GM19238 (cell line): Measurements from ENCODE around the gene UMAD1.

ENCODE experiments used
- DNase-seq: peaks from one replicate; pipeline ENCODE4 v3.0.0; 2011; ENCODE audit warnings: low spot score; ENCODE audit not compliant: insufficient read length

Gene UMAD1

DNA sequence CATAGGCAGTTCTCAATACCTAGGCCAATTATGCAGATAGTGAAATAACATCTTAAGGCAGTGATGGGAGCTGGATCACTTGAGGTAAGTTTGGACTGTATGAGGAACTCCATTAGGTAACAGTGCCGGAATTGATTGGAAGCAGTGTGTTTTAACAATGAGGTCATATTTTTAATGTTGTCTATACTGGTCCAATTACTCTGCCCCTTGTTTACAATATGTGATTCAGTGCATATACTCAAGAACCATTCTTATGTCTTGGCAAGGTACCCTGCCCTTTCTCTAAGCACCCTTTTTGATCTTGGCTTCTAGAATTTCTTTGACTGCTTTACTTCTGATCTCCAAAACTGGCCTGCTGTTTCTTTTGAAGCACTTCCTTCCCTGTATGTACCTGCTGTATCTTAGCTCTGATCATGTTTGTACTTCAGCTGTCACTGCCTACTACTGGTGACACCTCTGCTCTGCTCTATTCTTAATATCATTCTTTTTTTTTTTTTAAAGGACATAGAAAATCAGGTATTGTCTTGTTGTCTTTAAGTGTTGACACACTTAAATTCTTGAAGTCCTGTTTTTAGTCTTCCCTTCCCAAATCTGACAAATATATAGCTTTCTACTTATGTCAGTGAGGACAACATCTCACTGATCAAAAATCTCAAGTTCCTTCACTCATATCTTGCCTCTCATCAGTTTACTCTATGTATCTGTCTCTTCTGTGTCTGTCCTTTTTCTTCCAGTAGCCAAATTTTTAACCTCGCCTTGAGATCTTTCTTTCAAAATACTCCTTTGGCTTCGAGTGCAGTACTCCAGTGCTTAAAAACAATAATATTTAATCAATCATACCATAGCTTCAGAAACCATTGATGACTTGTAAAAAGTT, 124.2 kb downstream of the UMAD1 start:
- no peak for DNase-seq

- no peak for DNase-seq
Observed at GRCh38 chr7:7765422-7765821, 124.9 kb downstream of the UMAD1 start.

DNA sequence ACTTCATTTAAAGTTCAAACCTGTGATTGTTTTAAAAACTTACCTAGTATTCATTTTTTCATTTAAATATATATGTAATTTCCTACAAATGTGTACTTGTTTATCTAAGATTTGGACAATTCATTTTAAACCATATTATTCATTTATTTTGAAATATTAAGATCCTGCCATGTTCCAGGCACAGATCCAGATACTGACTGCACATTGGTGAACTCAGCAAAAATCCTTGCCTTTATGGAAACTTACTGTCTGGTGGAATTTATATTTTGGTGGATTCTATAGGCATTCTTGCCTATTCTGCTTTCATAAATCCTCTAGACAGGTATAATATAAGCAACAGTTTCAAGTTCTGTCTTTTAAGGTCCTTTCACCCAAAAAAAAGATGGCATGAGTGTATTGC, 126.1 kb downstream of the UMAD1 start:
- no peak for DNase-seq

DNA sequence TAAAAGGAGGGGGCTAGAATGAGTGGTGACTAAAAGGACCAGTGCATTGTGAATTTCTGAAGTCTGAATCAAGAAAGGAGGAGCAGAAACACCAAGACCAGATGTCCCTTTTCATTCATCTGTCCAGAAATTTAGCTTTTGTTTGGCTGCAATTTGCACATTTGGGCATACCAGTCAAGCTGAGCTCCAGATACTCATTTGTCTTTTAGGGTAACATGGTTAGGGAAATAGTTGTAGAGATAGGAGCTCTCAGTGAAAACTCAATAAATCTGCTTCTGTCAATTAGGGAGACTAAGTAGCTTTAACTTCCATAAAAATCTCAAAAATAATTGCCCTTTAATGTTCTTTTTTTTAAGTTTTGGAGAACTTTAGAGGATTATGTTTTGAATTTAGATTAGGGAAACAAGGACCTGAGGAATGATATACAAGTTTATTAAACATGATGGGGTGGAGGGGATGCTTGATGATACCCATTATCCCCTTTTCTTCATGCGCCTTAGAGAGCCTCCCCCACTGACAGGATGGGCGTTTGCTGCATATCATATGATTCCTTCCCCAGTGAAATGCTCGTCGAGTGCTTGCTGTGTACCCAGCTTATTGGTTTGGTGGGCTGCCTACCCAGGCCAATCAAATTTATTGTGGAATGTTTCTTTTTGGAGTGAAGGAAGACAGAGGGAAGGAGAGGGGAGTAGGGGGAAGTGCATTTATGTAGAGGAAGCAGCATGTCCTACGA, 128.6 kb downstream of the UMAD1 start:
- no peak for DNase-seq

DNA sequence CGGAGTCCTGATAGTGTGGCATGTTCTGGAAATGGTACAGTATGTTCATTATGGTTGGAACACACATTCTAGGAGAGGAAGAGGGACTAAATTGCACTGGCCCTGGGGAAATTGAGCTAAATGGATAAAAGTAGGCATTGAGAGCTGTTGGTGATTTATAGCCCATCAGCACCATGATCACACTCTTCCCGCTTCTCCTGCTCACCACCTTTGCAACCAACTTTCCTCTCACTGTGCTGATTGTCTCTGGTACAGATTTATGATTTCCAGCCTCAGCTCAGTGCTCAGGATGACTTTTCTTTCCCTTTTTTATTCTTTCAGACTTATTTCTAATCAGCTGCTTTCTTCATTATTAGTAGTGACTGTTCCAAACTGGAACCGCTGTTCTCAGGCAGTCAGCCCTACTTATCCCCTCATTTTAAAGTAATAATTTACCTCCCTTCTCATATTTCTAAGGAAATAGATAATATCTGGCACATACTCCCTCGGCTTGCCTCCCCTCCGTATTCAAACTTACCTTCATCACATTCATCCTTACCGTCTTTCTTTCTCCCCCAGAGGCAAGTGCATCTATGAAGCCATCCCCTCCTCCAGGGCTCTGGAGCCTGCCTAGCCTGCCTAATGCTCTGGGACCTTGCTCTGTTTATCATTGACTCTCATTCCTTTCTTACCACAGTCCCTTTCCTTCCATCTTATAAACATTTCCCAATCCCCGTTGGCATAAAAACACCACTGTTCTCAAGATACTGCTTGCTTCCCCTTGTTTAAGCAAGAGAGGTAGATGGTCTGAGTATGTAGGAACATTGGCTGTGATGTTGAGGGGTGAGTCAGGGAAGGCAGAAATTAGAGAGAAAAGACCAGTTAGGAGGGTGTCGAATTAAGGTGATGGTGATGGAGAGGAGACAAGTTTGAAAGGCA, 129.4 kb downstream of the UMAD1 start:
- DNase-seq, result no peak

GRCh38 chr7:7771452-7771851, 130.9 kb downstream of the UMAD1 start:
- no peak for DNase-seq

GRCh38 chr7:7772397-7772821, 131.9 kb downstream of the UMAD1 start:
- DNase-seq, result no peak

GRCh38 chr7:7773334-7774309, 133.1 kb downstream of the UMAD1 start:
- DNase-seq, result no peak

- no peak for DNase-seq
Observed at GRCh38 chr7:7779888-7780287, 139.3 kb downstream of the UMAD1 start.

DNA sequence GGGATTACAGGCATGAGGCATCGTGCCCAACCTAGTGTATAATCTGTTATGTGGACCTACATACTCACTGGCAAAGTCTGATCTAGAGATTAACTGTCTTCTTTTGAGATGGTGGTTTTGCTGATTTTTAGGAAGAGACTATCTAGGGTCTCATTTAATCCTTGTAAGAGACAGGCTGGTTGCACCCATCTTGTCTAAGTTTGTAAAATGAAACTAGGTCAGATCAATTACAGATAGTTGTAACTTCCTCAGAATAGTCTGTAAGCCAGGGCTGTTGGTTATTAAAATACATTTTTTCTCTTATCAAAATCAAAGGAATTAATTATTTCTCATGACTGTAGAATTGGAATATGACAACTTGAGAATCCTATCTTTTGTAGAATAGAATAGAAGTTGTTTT, 142.4 kb downstream of the UMAD1 start:
- no peak for DNase-seq

- no peak for DNase-seq
Observed at GRCh38 chr7:7785344-7785973, 144.9 kb downstream of the UMAD1 start.

DNA sequence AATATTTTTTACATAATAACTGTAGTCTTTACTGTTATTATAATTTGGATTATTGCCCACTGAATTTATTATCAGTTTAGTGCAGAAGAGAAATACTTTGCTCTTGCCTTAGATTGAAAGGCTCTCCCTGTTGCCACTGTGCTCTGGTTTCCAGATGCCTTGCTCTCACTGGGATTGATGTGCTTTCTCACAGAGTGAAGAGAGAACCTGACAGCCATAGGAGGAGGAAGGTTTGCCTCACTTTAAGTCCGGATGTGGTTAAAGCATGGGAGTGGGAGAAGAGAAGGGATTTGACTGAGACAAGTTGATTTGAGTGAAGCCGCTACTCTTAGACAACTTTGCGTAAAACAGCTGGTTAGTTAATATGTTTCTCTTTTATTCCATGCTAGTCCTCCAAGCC, 146.0 kb downstream of the UMAD1 start:
- no peak for DNase-seq

DNA sequence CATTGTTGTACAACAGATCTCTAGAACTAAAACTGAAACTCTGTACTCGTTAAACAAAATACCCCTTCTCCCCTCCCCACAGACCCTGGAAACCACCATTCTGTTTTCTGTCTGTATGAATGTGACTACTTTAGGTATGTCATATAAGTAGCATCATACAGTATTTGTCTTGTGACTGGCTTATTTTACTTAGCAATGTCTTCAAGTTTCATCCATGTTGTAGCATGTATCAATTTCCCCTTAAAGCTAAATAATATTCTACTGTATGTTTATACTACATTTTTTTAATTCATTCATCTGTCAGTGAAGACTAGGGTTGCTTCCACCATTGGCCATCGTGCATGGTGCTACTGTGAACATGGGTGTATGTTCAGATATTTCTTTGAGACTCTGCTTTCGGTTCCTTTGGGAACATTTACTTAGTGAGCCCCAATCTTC, 149.0 kb downstream of the UMAD1 start:
- DNase-seq, result no peak

DNA sequence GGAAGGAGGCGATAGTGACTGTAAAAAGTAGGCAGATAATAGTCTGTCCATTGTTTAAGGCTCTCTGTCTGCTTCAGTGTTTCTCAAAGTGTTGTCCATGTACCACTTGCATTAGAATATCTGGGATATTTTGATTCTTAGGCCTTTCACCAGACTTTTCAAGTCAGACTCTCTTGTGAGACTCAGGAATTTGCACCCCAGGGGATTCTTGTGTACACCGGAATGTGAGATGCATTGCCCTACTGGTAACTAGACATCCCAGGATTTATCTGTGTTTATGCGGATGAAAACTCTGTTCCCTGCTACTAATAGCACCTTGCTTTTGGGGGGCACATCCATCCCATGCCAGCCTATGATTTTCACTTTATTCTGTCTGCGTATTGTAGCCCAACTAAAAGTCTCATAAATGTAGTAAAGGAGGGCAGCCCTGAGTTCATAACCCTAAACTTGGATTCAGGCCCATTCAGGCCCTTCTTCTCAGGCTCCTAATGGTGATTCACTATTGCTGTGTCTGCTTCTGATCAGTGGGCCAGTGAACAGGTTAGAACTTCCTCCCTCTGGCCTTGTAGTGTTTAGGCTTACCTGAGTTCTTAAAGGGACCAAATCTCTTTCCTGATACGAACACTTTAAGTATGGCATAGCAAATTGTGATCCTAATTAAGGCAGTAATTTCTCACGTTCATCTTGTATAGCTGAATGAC, 149.6 kb downstream of the UMAD1 start:
- no peak for DNase-seq

GRCh38 chr7:7791523-7791922, 151.0 kb downstream of the UMAD1 start:
- no peak for DNase-seq

GRCh38 chr7:7792056-7792455, 151.5 kb downstream of the UMAD1 start:
- DNase-seq, result no peak

DNA sequence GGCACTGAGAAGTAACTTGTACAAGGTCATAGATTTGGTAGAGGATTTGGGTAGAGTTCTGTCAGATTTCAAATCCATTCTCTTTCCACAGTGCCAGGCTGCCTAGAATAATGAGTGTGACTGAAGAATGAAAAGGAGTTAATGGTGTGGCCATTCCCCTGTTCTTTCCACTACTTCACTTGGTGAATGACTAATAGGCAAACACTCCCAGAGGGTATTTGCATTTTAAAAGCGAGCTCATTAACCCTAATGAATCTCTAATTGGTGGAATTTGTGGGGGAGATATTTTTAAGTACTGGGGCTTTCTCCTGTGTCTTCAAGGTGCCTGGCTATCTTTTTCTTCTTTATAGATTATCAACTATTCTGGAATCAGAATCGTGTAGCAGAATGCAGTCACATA, 152.7 kb downstream of the UMAD1 start:
- DNase-seq, result no peak

DNA sequence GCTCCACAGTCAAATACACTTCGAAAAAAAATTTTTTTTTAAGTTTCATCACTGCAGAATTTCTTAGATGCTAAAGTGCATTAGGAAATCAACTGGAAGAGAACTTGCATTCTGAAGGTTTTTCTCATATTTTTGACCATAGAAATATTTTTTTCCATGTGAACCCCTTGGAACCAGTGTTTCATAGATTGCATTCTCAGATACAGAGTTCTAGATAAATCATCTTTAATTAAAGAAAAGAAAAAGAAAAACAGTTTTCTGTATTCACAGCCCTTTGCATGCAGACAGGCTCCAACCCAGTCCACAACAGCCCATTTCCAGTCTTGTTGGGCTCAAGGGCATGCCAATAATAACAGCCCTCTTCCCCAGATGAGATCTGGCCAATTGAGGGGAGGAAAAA, 153.4 kb downstream of the UMAD1 start:
- DNase-seq, result no peak

DNA sequence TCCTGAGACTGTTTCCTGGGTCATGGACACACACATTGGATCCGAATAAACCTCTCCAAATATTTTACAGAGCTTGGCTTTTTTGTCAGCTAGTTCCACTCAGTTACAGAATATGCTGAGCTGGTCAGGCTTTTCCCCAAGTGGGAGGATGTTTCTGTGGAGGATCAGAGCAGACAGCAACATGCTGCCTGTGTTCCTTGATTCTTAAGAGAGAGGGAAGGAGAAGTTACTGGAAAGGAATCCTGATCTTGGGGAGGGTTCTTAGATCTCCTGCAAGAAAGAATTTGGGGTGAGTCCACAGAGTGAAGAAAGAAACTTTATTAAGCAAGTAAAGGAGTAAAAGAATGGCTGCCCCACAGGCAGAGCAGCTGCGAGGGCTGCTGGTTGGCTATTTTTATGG, 154.7 kb downstream of the UMAD1 start:
- no peak for DNase-seq
